Mucosa of descending colon (tissue), 3 donors: ENCODE data around the gene HDAC9. TPM values are rescaled to one million over a fixed set of nuclear protein-coding genes. Genes with fewer than 3 reads are reported as not detected.
"Not testable (repeated sequence)": the region's sequence is repeated elsewhere in the genome, so short reads cannot be mapped to it uniquely, and the experiment has no call there.

Experiments
- ATAC-seq: fragments of 200-7000 bp; cut with Tn5 transposase; one replicate; pipeline ENCODE4 v1.9.1; 2020; ENCODE audit warnings: mild to moderate bottlenecking, moderate library complexity
- DNase-seq, 3 donors: peaks; one replicate each; pipeline ENCODE4 v3.0.0-alpha.2; 2020
- H3K36me3 ChIP-seq: fragments of 200-600 bp; one replicate; pipeline ENCODE4 v1.8.0; 2021; ENCODE audit warnings: low read depth, mild to moderate bottlenecking
- H3K4me1 ChIP-seq: fragments of 200-600 bp; one replicate; pipeline ENCODE4 v1.8.0; 2021; ENCODE audit warnings: low read depth, mild to moderate bottlenecking
- H3K4me3 ChIP-seq: fragments of 200-600 bp; one replicate; pipeline ENCODE4 v1.8.0; 2021; ENCODE audit warnings: mild to moderate bottlenecking
- H3K9me3 ChIP-seq: fragments of 200-600 bp; one replicate; pipeline ENCODE4 v1.8.0; 2021; ENCODE audit warnings: mild to moderate bottlenecking
- CTCF ChIP-seq: fragments of 200-600 bp; IDR thresholded peaks from one replicate; pipeline ENCODE4 v1.8.0; 2022; ENCODE audit warnings: antibody characterized with exemption, mild to moderate bottlenecking
- intact Hi-C, 2 donors: fragments of 100-400 bp; cut with DNase I in 1 of 2; cut with micrococcal nuclease in 1 of 2; formaldehyde crosslinking; loops; one replicate each; pipeline versions ENCODE4 v1.11.0 to v1.11.1; 2022; cut with DNase I, micrococcal nuclease
- total RNA-seq, 3 donors: library from RNA; stranded (reverse); fragmentation: NEBNext Ultra II Directional in 2 of 3; extraction: Animal tissue kit (Norgen Biotek cat#: 25700) in 2 of 3; gene quantifications; one replicate each; pipeline versions ENCODE4 v1.2.1 to v1.2.4, GENCODE V29; 2021 to 2023
- donor health status: DM: no; HTN: no; CAD: no; lungs with moderate emphysema.
- donor health status: DM: no; HTN: no; CAD: no.
- donor health status: DM: no; HTN: yes; CAD: no.

Gene HDAC9
- total RNA-seq, 3 donors from 2014 or later = 16.0 to 20.4 (median 17.5) TPM

GRCh38 chr7:18974803-18975202 lies 479.3 kb downstream of the HDAC9 start:
- intact Hi-C loops = loop anchor here in 1 of 2 donors (10.0 kb wide), 1 partner anchor 80 kb away; no protein-coding TSS in a partner anchor
- ATAC-seq (no peak), DNase-seq (no peak)
- Histone ChIP-seq H3K4me1 (no peaks in the 10 kb centered on the region), H3K9me3 (peaks cover 7% of the 10 kb centered on the region), H3K4me3 (no peak overlapping the region), H3K36me3 (no peaks in the 10 kb centered on the region)
- TF ChIP-seq CTCF = no peak

- Histone ChIP-seq H3K4me3 (no peak overlapping the region), H3K36me3 (no peaks in the 10 kb centered on the region), H3K9me3 (peaks cover 7% of the 10 kb centered on the region), H3K4me1 (no peaks in the 10 kb centered on the region)
- no peak for TF ChIP-seq CTCF
- intact Hi-C loops = loop anchor here in 1 of 2 donors (10.0 kb wide), 1 partner anchor 80 kb away; no protein-coding TSS in a partner anchor
- DNase-seq = no peak
- no peak for ATAC-seq
Measured at GRCh38 chr7:18975276-18975675, 479.7 kb downstream of the HDAC9 start.

- Histone ChIP-seq H3K4me3 (no peak overlapping the region), H3K4me1 (no peaks in the 10 kb centered on the region), H3K9me3 (peaks cover 7% of the 10 kb centered on the region), H3K36me3 (no peaks in the 10 kb centered on the region)
- DNase-seq (no peak), ATAC-seq (no peak)
- no peak for TF ChIP-seq CTCF
- intact Hi-C loops = loop anchor here in 1 of 2 donors (10.0 kb wide), 1 partner anchor 81 kb away; no protein-coding TSS in a partner anchor
Measured at GRCh38 chr7:18975689-18976280, 480.2 kb downstream of the HDAC9 start.

- no peak for TF ChIP-seq CTCF
- Histone ChIP-seq H3K9me3 (peaks cover 7% of the 10 kb centered on the region), H3K4me1 (no peaks in the 10 kb centered on the region), H3K36me3 (no peaks in the 10 kb centered on the region), H3K4me3 (no peak overlapping the region)
- ATAC-seq = no peak
- DNase-seq = no peak
- intact Hi-C loops = loop anchor here in 1 of 2 donors (10.0 kb wide), 1 partner anchor 82 kb away; no protein-coding TSS in a partner anchor
Measured at GRCh38 chr7:18976715-18977471, 481.3 kb downstream of the HDAC9 start.

- peak; percentile 9 for ATAC-seq
Measured at GRCh38 chr7:18978108-18978495, 482.6 kb downstream of the HDAC9 start.

GRCh38 chr7:18990700-18991099 lies 495.2 kb downstream of the HDAC9 start:
- H3K36me3 ChIP-seq, intact Hi-C loops, DNase-seq, H3K4me1 ChIP-seq, H3K4me3 ChIP-seq, ATAC-seq, H3K9me3 ChIP-seq: not testable (repeated sequence)

More at GRCh38 chr7:18978108-18978495, 482.6 kb downstream of the HDAC9 start:
- peaks cover 6% of the 10 kb centered on the region for H3K9me3 ChIP-seq
- no peaks in the 10 kb centered on the region for H3K4me1 ChIP-seq
- no peaks in the 10 kb centered on the region for H3K36me3 ChIP-seq
- H3K4me3 ChIP-seq = no peak overlapping the region
- DNase-seq = no peak
- TF ChIP-seq CTCF = no peak
- intact Hi-C loops = loop anchor here in 1 of 2 donors (10.0 kb wide), 1 partner anchor 83 kb away; no protein-coding TSS in a partner anchor
